Measurements from ENCODE around the gene PLEKHG5.

PLEKHG5 gene

GRCh38 chr1:6471970-6472368, 19.5 kb downstream of the PLEKHG5 start:
- TF ChIP-seq REST (IDR thresholded peaks at IDR 0.05; ENCODE audit: insufficient read depth in 1 of 2, low read depth in 2 of 2, low read length in 2 of 2) (no peak), SIN3A (IDR thresholded peaks at IDR 0.05; ENCODE audit: borderline replicate concordance, insufficient read depth, low read length) (no peak), TAF1 (IDR thresholded peaks at IDR 0.05; ENCODE audit: borderline replicate concordance, insufficient read depth, low read length) (no peak), FOXP2 (optimal IDR thresholded peaks at IDR 0.05; ENCODE audit: borderline replicate concordance, extremely low read depth, extremely low read length, insufficient read depth) (no peak), POLR2AphosphoS5 (IDR thresholded peaks at IDR 0.05; ENCODE audit: low read depth, low read length) (no peak)

- no peak for TF ChIP-seq TAF1 (IDR thresholded peaks at IDR 0.05; ENCODE audit: borderline replicate concordance, insufficient read depth, low read length)
- TF ChIP-seq REST (IDR thresholded peaks at IDR 0.05; ENCODE audit: insufficient read depth in 1 of 2, low read depth in 2 of 2, low read length in 2 of 2) = no peak
- TF ChIP-seq SIN3A (IDR thresholded peaks at IDR 0.05; ENCODE audit: borderline replicate concordance, insufficient read depth, low read length) = no peak
- no peak for TF ChIP-seq POLR2AphosphoS5 (IDR thresholded peaks at IDR 0.05; ENCODE audit: low read depth, low read length)
- no peak for TF ChIP-seq FOXP2 (optimal IDR thresholded peaks at IDR 0.05; ENCODE audit: borderline replicate concordance, extremely low read depth, extremely low read length, insufficient read depth)
Observed at GRCh38 chr1:6471086-6471969, 20.1 kb downstream of the PLEKHG5 start.

GRCh38 chr1:6470132-6471085, 21.1 kb downstream of the PLEKHG5 start:
- no peak for TF ChIP-seq SIN3A (IDR thresholded peaks at IDR 0.05; ENCODE audit: borderline replicate concordance, insufficient read depth, low read length)
- TF ChIP-seq REST (IDR thresholded peaks at IDR 0.05; ENCODE audit: insufficient read depth in 1 of 2, low read depth in 2 of 2, low read length in 2 of 2) = no peak

GRCh38 chr1:6468729-6469461, 22.6 kb downstream of the PLEKHG5 start:
- TF ChIP-seq TAF1 (IDR thresholded peaks at IDR 0.05; ENCODE audit: borderline replicate concordance, insufficient read depth, low read length) = no peak
- TF ChIP-seq FOXP2 (optimal IDR thresholded peaks at IDR 0.05; ENCODE audit: borderline replicate concordance, extremely low read depth, extremely low read length, insufficient read depth) = no peak
- TF ChIP-seq SIN3A (IDR thresholded peaks at IDR 0.05; ENCODE audit: borderline replicate concordance, insufficient read depth, low read length) = no peak
- no peak for TF ChIP-seq REST (IDR thresholded peaks at IDR 0.05; ENCODE audit: insufficient read depth in 1 of 2, low read depth in 2 of 2, low read length in 2 of 2)
- TF ChIP-seq POLR2AphosphoS5 (IDR thresholded peaks at IDR 0.05; ENCODE audit: low read depth, low read length) = no peak

Measured in PFSK-1 (cell line).